Stimulated activated CD4-positive, alpha-beta T cell treated with anti-CD3 and anti-CD28 coated beads, Interleukin-2, amount 100 ng/mL, for 48 hours (primary cell): ENCODE measurements around the gene TUBG2.
A peak's percentile ranks its signal among the peaks of the same experiment; 100 is the strongest.
"Not testable (repeated sequence)": the region's sequence is repeated elsewhere in the genome, so short reads cannot be mapped to it uniquely, and the experiment has no call there.

Experiments
- DNase-seq, 2 donors: peaks; one replicate each; pipeline ENCODE4 v3.0.0-alpha.2; 2020

Gene TUBG2

DNA sequence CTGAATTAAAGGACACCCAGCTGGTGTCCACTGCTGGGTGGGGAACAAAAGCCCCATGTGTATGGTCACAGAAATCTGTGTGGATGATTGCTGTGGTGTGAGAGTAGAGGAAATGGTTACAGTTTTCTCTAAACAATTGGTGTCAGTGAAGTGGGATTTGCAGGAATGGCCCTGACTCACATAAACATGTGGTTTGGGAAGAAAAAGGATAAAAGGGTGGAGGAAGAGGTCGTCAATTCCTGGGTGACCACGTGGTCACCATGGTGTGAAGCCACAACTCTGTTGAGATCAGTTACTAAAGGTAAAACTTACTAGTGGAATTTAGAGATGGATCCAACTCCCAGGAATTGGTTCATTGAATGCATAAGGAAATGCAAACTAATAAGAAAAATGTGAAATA, 3.6 kb upstream of the TUBG2 start:
- no peak for DNase-seq

DNA sequence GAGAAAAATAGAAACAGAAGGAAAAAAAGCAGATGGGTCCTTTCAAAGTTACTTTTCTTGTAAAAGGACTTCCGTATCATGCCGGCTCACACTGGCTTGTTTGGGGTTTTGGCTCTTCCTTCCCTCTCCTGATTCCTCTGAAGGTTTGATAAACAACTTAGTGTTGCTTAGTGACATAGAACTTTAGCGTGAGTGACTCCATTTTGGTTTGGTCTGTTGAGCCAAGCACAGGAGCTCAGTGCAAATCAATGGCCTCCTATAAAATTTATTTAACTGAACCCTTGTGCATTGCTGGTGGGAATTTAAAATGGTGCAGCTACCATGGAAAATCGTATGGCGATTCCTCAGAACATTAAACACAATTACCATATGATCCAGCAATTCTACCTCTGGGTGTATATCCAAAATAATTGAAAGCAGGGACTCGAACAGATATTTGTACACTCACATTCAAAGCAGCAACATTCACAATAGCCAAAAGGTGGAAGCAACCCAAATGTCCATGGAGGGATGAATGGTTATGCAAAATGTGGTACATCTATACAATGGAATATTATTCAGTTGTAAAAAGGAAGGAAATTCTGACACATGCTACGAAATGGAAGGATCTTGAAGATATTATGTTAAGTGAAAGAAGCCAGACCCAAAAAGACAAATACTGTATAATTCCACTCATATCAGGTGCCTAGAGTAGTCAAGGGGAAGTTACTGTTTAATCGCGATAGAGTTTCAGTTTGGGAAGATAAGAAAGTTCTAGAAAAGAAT, 1.1 kb upstream of the TUBG2 start:
- DNase-seq = no peak

- DNase-seq = not testable (repeated sequence)
These were observed 819 bp downstream of the TUBG2 start for GRCh38 chr17:42659932-42660274.

- no peak for DNase-seq
These were observed 1.7 kb downstream of the TUBG2 start for GRCh38 chr17:42660692-42661345.

- no peak for DNase-seq
These were observed 6.5 kb downstream of the TUBG2 start for GRCh38 chr17:42665581-42666001.

GRCh38 chr17:42666126-42666525, 7.0 kb downstream of the TUBG2 start:
- DNase-seq = not testable (repeated sequence)

- DNase-seq = no peak
These were observed 8.2 kb downstream of the TUBG2 start for GRCh38 chr17:42667088-42667951.

GRCh38 chr17:42669705-42669976, 10.6 kb downstream of the TUBG2 start:
- DNase-seq = no peak

DNA sequence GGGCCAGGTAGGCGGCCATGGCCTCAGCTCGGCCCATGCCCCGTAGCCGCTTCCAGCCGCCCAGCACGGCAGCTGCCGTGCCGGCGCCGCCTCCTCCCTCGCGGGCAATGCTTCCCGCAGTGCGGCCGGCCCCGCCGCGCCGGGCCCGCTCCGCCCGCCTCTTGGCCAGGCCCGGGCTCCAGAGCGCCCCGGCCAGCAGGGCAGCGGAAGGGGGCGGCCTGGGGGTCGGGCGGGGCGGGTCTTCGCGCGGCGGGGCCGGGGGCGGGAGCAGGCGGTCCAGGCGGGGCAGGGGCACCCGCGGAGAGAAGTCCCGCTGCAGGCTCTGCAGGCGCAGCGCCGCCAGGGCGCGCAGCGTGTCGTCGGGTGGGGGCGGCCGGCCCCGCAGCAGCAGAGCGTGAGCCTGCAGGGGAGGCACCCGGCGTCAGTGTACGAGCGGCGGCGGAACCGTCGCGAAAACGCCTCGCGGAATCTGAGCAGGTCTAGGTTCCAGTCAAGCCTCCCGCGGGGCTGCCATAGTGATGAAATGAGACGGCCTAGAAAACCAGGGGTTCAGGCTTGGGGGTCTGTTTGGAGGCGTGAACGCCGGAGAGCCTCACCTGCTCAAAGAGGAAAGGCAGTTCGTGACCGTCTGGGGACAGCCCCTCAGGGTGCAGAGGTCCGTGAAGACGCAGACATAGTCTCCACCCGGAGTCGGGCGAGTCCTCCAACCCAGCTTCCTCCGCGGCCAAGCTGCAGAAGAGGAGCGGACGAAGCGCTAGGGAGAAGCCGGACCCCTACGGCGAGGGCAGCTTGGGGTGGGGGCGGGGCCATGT, 11.1 kb downstream of the TUBG2 start:
- no peak for DNase-seq

- DNase-seq = no peak
These were observed 11.9 kb downstream of the TUBG2 start for GRCh38 chr17:42670789-42671657.

DNA sequence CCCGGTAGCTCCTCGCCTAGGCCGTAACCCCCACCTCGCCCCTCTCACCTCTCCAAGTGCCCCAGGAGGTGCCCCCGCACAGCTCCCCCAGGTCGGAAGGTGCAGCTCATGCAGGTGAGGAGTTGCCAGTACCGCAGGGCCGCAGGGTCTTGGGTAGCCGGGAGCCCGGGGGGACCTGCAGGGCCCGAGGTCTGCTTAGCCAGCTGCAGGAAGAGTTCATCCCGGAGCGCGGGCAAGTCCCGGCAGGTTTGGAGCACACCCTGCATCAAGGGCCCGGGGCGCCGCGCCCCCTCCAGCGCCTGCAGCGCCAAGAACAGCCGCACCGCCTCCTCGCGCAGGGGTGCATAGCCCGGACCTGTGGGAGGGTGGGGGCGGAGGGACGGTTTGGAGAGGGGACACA, 13.0 kb downstream of the TUBG2 start:
- no peak for DNase-seq

DNA sequence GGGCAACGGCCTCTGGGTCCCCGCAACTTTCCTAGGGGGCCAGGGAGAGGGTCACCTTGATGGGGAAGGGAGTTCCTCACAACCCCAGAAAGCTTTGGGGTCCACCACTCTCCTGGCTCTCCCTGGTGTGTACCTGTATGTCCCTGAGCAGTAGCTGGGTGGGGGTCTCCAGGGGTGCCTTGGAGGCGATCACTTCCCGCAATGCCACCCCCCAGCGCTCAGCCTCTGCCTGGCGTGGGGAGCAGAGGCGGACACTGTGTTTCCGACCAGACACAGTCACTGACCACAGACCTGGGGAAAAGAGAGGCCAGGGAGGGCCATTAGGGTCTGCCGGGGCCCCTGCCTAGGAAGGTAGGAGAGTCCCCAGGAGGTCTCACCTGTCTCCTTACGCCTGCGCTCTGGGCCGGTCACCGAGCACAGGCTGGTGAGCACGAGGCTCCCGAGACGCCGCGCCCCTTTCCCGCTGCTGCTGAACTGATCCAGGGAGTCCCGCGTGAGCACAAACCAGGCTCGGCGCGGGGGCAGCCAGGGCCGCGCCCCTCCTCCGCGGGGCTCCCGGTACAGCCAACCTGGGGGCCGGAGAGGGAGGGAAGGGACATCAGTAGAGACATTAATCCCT, 14.3 kb downstream of the TUBG2 start:
- no peak for DNase-seq

DNA sequence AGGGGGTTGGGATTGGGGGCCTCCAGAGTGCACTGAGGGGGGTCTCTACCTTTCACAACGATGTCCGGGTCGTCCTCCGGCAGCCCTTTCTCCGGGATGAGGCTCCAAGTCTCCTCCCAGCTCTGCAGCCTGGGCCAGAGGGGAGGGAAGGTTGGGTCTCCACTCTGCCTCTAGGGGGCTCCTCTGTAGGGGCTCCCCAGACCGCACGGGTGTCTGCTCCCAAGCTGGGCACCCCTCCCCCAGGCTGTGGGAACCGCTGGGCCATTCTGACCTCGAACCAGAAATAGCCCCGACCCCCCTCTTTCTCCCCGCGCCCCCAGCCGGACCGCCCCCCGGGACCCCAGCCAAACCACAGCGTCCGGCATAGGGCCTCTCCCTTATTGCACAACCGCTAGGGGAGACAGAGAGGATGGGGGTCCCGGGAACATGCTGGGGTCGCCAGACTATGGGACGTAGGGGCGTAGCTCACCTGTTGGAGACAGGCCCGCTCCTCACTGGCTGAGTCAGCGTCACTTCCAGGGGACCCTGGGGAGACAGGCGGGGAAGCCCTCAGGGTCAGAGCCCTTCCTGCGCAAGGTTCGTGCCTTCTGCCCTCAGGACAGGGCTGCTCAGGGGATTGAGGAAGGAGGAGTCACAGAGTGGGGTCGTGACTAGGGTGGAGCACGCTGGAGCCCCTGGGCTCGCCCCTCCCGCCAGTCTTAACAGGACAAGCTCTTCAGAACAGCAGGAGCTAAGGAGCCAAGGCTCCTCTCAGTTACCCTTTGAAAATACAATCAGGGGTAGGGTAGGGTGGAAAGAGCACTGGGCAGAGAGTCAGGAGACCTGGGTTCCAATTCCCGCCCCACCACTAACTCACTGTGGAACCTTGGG, 15.0 kb downstream of the TUBG2 start:
- DNase-seq = no peak

- no peak for DNase-seq
These were observed 15.8 kb downstream of the TUBG2 start for GRCh38 chr17:42674755-42675347.

DNA sequence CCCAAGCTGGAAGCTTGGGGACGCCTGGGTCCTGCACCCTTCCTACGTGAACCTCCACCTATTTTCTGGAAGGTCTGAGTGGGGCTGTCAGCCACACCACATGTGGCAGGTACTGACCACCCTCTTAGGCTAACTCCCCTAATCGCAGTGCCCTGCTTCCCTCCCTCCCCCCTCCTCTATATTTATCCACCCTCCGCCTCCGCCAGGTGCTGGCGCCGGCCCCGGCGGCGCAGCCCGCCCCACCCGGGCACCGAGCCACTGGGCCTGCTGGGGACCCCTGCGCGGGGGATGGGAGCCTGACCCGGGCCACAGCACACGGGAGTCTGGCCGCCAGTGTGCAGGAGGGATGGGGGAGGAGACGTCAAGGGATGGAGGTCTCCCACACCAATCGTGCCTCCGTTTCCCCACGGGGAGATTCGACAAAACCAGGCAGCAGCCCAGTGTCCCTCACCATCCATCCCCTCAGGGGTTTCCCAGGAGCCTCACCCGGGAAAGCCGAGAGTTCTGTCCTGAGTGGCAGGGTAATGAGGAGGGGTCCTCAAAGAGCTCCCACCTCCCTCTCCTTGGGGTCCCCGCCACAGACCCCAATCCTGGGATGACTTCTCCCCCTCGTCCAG, 16.4 kb downstream of the TUBG2 start:
- no peak for DNase-seq

DNA sequence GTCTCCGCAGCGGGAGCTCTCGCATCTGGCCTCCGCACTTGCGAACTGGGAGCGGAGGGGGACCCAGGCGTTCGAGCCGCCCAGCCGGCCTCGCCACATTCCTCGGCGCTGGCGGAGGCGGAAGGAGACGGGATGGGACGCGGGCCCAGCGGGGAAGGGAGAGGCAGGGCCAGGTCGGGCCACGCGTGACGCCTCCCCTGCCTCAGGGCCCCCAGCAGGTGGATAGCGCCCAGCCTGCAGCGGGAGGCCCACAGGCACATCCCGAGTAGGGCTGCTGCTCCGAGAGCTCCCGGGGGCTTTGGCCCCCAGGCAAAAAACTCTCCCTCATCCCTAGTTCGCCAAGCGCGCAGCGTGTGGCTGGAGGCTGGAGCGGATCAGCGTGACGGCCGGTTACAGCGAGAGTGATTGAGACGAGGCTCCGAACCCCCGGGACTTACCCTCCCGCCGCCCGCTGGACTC, 16.9 kb downstream of the TUBG2 start:
- DNase-seq = no peak

DNA sequence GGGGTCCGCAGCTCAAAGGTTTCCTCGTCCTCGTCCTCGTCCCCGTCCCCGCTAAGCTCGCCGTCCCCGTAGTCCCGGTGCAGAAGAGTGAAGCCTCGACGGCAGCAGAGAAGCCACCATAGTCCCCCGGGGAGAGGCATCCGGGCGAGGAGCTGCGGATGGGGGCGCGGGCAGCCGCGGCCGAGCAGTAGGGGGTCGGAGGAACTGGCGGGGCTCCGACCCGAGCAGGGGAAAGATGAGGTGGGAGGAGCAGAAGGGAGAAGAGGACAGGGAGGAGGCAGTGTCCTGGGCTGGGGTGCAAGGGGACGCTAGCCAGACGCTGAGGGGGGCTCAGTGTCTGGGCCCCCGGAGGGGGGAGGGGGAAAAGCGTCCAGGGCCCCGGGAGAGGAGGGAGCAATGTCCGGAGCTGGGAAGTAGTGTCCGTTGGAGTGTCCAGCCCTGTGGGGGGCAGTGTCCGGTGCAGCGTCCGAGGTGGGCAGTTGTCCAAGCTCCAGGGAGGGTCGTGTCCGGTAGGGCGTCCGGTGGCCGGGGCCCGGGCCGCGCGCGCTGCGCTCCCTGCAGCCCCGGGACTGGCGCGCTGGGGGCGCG, 17.4 kb downstream of the TUBG2 start, which contains the start of gene PLEKHH3:
Gene PLEKHH3 (minus strand): TSS at position 571 of the 588 bp plus-strand sequence. CDS start 431 bp downstream, at position 140.
- no peak for DNase-seq

GRCh38 chr17:42677012-42677857, 18.2 kb downstream of the TUBG2 start:
- DNase-seq = peak; percentile 97 to 98
